Natural killer cell treated with Interleukin-12 subunit alpha and Interleukin-12 subunit beta and Interleukin-15 and Interleukin-18, amount 100 ng/mL, for 72 hours (primary cell): ENCODE data around the gene IGSF9. TPM values are rescaled to one million over a fixed set of nuclear protein-coding genes. Genes with fewer than 3 reads are reported as not detected.

ENCODE experiments used
- ATAC-seq, 2 donors: fragments of 150-1000 bp; cut with Tn5 transposase in 1 of 2; sonication (Bioruptor Pico), chemical (Tn5 transposase) in 1 of 2; 2 replicates each; pipeline ENCODE4 v1.10.0; 2021
- DNase-seq: peaks from one replicate; pipeline ENCODE4 v3.0.0; 2022; ENCODE audit warnings: low spot score
- H3K27ac Mint-ChIP-seq, 2 donors: 1 replicate in 1 of 2; 2 replicates in 1 of 2; pipeline ENCODE4 v1.8.0; 2022; ENCODE audit warnings: mixed read lengths in 2 of 2, mild to moderate bottlenecking in 1 of 2, moderate library complexity in 1 of 2
- H3K27me3 Mint-ChIP-seq, 2 donors: 1 replicate in 1 of 2; 2 replicates in 1 of 2; pipeline ENCODE4 v1.8.0; 2022; ENCODE audit warnings: mixed read lengths in 2 of 2
- H3K36me3 Mint-ChIP-seq: one replicate; pipeline ENCODE4 v1.8.0; 2022; ENCODE audit warnings: mixed read lengths
- H3K4me1 Mint-ChIP-seq, 2 donors: 1 replicate in 1 of 2; 2 replicates in 1 of 2; pipeline ENCODE4 v1.8.0; 2022; ENCODE audit warnings: low read depth in 2 of 2, mixed read lengths in 2 of 2, mild to moderate bottlenecking in 1 of 2
- H3K4me3 Mint-ChIP-seq: one replicate; pipeline ENCODE4 v1.8.0; 2022; ENCODE audit warnings: mixed read lengths
- H3K9me3 Mint-ChIP-seq: 2 replicates; pipeline ENCODE4 v1.8.0; 2022; ENCODE audit warnings: mixed read lengths
- total RNA-seq, 2 donors: library from RNA; stranded (reverse); gene quantifications; one replicate each; pipeline ENCODE4 v1.2.3, GENCODE V29; 2022

Gene IGSF9
- total RNA-seq, 2 donors from 2014 or later = not detected

- Mint-ChIP-seq H3K9me3 (no peaks in the 10 kb centered on the region), H3K4me1 (peaks cover 66 to 76% of the 10 kb centered on the region in 2 donors), H3K27ac (peak overlapping the region; percentile 89 to 95), H3K36me3 (peaks cover 15% of the 10 kb centered on the region), H3K4me3 (peak overlapping the region; percentile 93), H3K27me3 (no peaks in the 10 kb centered on the region)
- DNase-seq (no peak), ATAC-seq (no peak)
These were observed 23.5 kb downstream of the IGSF9 start for GRCh38 chr1:159921700-159922504.

- peak overlapping the region; percentile 93 for H3K4me3 Mint-ChIP-seq
- no peaks in the 10 kb centered on the region for H3K27me3 Mint-ChIP-seq
- ATAC-seq = no peak
- H3K9me3 Mint-ChIP-seq = no peaks in the 10 kb centered on the region
- peaks cover 15% of the 10 kb centered on the region for H3K36me3 Mint-ChIP-seq
- H3K27ac Mint-ChIP-seq = peak overlapping the region; percentile 89 to 95
- no peak for DNase-seq
- peaks cover 60 to 69% of the 10 kb centered on the region in 2 donors for H3K4me1 Mint-ChIP-seq
These were observed 24.2 kb downstream of the IGSF9 start for GRCh38 chr1:159921251-159921650.

GRCh38 chr1:159920651-159921050, 24.8 kb downstream of the IGSF9 start:
- H3K4me1 Mint-ChIP-seq = peaks cover 54 to 63% of the 10 kb centered on the region in 2 donors
- no peaks in the 10 kb centered on the region for H3K9me3 Mint-ChIP-seq
- peak overlapping the region; percentile 93 for H3K4me3 Mint-ChIP-seq
- DNase-seq (no peak), ATAC-seq (no peak)
- peaks cover 15% of the 10 kb centered on the region for H3K36me3 Mint-ChIP-seq
- peak overlapping the region; percentile 89 to 95 for H3K27ac Mint-ChIP-seq
- H3K27me3 Mint-ChIP-seq = no peaks in the 10 kb centered on the region

GRCh38 chr1:159920202-159920601, 25.2 kb downstream of the IGSF9 start:
- peaks cover 15% of the 10 kb centered on the region for H3K36me3 Mint-ChIP-seq
- no peaks in the 10 kb centered on the region for H3K27me3 Mint-ChIP-seq

GRCh38 chr1:159919236-159919865, 26.1 kb downstream of the IGSF9 start:
- DNase-seq (no peak), ATAC-seq (no peak)
- Mint-ChIP-seq H3K36me3 (peaks cover 18% of the 10 kb centered on the region), H3K27ac (no peak overlapping the region), H3K4me1 (peaks cover 52 to 59% of the 10 kb centered on the region in 2 donors), H3K27me3 (no peaks in the 10 kb centered on the region), H3K4me3 (no peak overlapping the region), H3K9me3 (no peaks in the 10 kb centered on the region)

More at GRCh38 chr1:159920202-159920601, 25.2 kb downstream of the IGSF9 start:
- Mint-ChIP-seq H3K27ac (no peak overlapping the region), H3K4me3 (no peak overlapping the region), H3K9me3 (no peaks in the 10 kb centered on the region), H3K4me1 (peaks cover 49 to 59% of the 10 kb centered on the region in 2 donors)
- DNase-seq = no peak
- no peak for ATAC-seq

GRCh38 chr1:159918352-159919200, 26.8 kb downstream of the IGSF9 start:
- Mint-ChIP-seq H3K36me3 (peaks cover 15% of the 10 kb centered on the region), H3K27me3 (no peaks in the 10 kb centered on the region), H3K9me3 (no peaks in the 10 kb centered on the region), H3K27ac (peak overlapping the region; percentile 20 to 65), H3K4me3 (no peak overlapping the region), H3K4me1 (peaks cover 52 to 54% of the 10 kb centered on the region in 2 donors)
- DNase-seq (no peak), ATAC-seq (no peak)

GRCh38 chr1:159917533-159918351, 27.7 kb downstream of the IGSF9 start:
- Mint-ChIP-seq H3K27me3 (no peaks in the 10 kb centered on the region), H3K36me3 (peaks cover 14% of the 10 kb centered on the region), H3K9me3 (no peaks in the 10 kb centered on the region), H3K27ac (peak overlapping the region; percentile 20 to 65), H3K4me3 (no peak overlapping the region), H3K4me1 (peaks cover 48 to 52% of the 10 kb centered on the region in 2 donors)
- no peak for DNase-seq
- ATAC-seq = no peak

- H3K27me3 Mint-ChIP-seq = no peaks in the 10 kb centered on the region
- ATAC-seq = no peak
- peaks cover 14% of the 10 kb centered on the region for H3K36me3 Mint-ChIP-seq
- no peaks in the 10 kb centered on the region for H3K9me3 Mint-ChIP-seq
- peak overlapping the region in 1 of 2 donors; percentile 38 for H3K27ac Mint-ChIP-seq
- peaks cover 47 to 54% of the 10 kb centered on the region in 2 donors for H3K4me1 Mint-ChIP-seq
- no peak for DNase-seq
- H3K4me3 Mint-ChIP-seq = no peak overlapping the region
These were observed 29.0 kb downstream of the IGSF9 start for GRCh38 chr1:159916242-159917051.

GRCh38 chr1:159915571-159916241, 29.7 kb downstream of the IGSF9 start:
- H3K27me3 Mint-ChIP-seq = no peaks in the 10 kb centered on the region
- peaks cover 14% of the 10 kb centered on the region for H3K36me3 Mint-ChIP-seq
- peak overlapping the region in 1 of 2 donors; percentile 38 for H3K27ac Mint-ChIP-seq
- H3K4me3 Mint-ChIP-seq = no peak overlapping the region
- ATAC-seq (no peak), DNase-seq (no peak)
- no peaks in the 10 kb centered on the region for H3K9me3 Mint-ChIP-seq
- H3K4me1 Mint-ChIP-seq = peaks cover 47 to 54% of the 10 kb centered on the region in 2 donors

- DNase-seq = no peak
- H3K27ac Mint-ChIP-seq = peak overlapping the region; percentile 88 to 91
- H3K9me3 Mint-ChIP-seq = no peaks in the 10 kb centered on the region
- H3K4me3 Mint-ChIP-seq = no peak overlapping the region
- H3K4me1 Mint-ChIP-seq = peaks cover 48 to 61% of the 10 kb centered on the region in 2 donors
- no peaks in the 10 kb centered on the region for H3K27me3 Mint-ChIP-seq
- H3K36me3 Mint-ChIP-seq = peaks cover 14% of the 10 kb centered on the region
- ATAC-seq = no peak
These were observed 31.0 kb downstream of the IGSF9 start for GRCh38 chr1:159914252-159915018.

- no peak for ATAC-seq
- no peaks in the 10 kb centered on the region for H3K27me3 Mint-ChIP-seq
- no peak for DNase-seq
- peaks cover 43 to 61% of the 10 kb centered on the region in 2 donors for H3K4me1 Mint-ChIP-seq
- H3K9me3 Mint-ChIP-seq = no peaks in the 10 kb centered on the region
- peaks cover 14% of the 10 kb centered on the region for H3K36me3 Mint-ChIP-seq
- H3K27ac Mint-ChIP-seq = peak overlapping the region; percentile 88 to 91
- H3K4me3 Mint-ChIP-seq = peak overlapping the region; percentile 50
These were observed 31.8 kb downstream of the IGSF9 start for GRCh38 chr1:159913451-159914192.
